HCT116 (cell line): ENCODE data around the gene PSORS1C1. TPM values are rescaled to one million over a fixed set of nuclear protein-coding genes. Genes with fewer than 3 reads are reported as not detected.

Experiments
- ATAC-seq: fragments of 200-7000 bp; cut with Tn5 transposase; 2 replicates; pipeline ENCODE4 v1.9.1; 2020; ENCODE audit warnings: mild to moderate bottlenecking, moderate library complexity
- BruUV-seq: library from RNA; stranded (reverse); fragments of 400-500 nt; replicated peaks from 2 replicates; lab custom pipeline; 2021; lab: Mats Ljungman, UMichigan
- CTCF ChIA-PET: fragments of 300-600 bp; sonication (Branson Sonifier 250); formaldehyde crosslinking; loops from one replicate; lab custom pipeline; 2021; ENCODE audit warnings: antibody characterized with exemption; lab: Charles Lee
- POLR2A ChIA-PET: fragments of 300-600, 350-600 bp; sonication (Branson Sonifier 250); formaldehyde crosslinking; loops from one replicate; lab custom pipeline; 2021; ENCODE audit warnings: antibody characterized with exemption; lab: Charles Lee
- RAD21 ChIA-PET, 2 experiments: fragments of 300-600 bp; sonication (Branson Sonifier 250); formaldehyde crosslinking; loops; one replicate each; lab custom pipeline; 2023; ENCODE audit warnings: low total read pairs in 2 of 2; ENCODE audit not compliant: uncharacterized antibody in 2 of 2, unreplicated experiment in 2 of 2, low non-redundant PET in 1 of 2; lab: Charles Lee
- DNase-seq: peaks from one replicate; pipeline ENCODE4 v3.0.0-alpha.2; 2010; ENCODE audit warnings: low read depth, low spot score
- H2AFZ ChIP-seq: fragments of 200-600 bp; shearing (Covaris generic), sonication (generic); 2 replicates; pipeline ENCODE4 v1.6.1; 2017; ENCODE audit warnings: low read depth, mixed run types, mixed read lengths, antibody characterized with exemption, low read length; ENCODE audit not compliant: poor library complexity, severe bottlenecking
- H3K27ac ChIP-seq: 2 replicates; pipeline ENCODE4 v1.5.1; 2012; ENCODE audit warnings: low read depth, low read length
- H3K27me3 ChIP-seq: fragments of 200-600 bp; sonication (generic); 2 replicates; pipeline ENCODE4 v1.6.1; 2016; ENCODE audit warnings: mixed run types, low read length, mixed read lengths; ENCODE audit not compliant: insufficient read depth
- H3K36me3 ChIP-seq, 2 experiments: fragments of 200-500 bp in 1 of 2; fragments of 200-600 bp in 1 of 2; sonication (Bioruptor generic) in 1 of 2; sonication (generic) in 1 of 2; 2 replicates each; pipeline versions ENCODE4 v1.5.1 to v1.6.1; 2014 to 2016; ENCODE audit warnings: low read length in 2 of 2, inconsistent platforms in 1 of 2, mixed read lengths in 1 of 2, mixed run types in 1 of 2; ENCODE audit not compliant: insufficient read depth in 2 of 2, control insufficient read depth in 1 of 2
- H3K4me1 ChIP-seq, 2 experiments: fragments of 200-600 bp in 1 of 2; sonication (generic) in 1 of 2; 2 replicates each; pipeline versions ENCODE4 v1.5.1 to v1.6.1; 2012 to 2017; ENCODE audit warnings: low read length in 2 of 2, inconsistent platforms in 1 of 2, mild to moderate bottlenecking in 1 of 2, mixed read lengths in 1 of 2, mixed run types in 1 of 2, moderate library complexity in 1 of 2; ENCODE audit not compliant: insufficient read depth in 2 of 2, control insufficient read depth in 1 of 2
- H3K4me2 ChIP-seq: fragments of 200-600 bp; sonication (generic); 2 replicates; pipeline ENCODE4 v1.6.1; 2017; ENCODE audit warnings: mixed run types, low read length, mixed read lengths
- H3K4me3 ChIP-seq, 2 experiments: fragments of 200-600 bp in 1 of 2; sonication (generic) in 1 of 2; replicated peaks in 1 of 2; 2 replicates each; pipeline ENCODE4 v1.5.1; 2011 to 2016; ENCODE audit warnings: low read length in 2 of 2, control low read depth in 1 of 2, low read depth in 1 of 2, mild to moderate bottlenecking in 1 of 2, mixed read lengths in 1 of 2, mixed run types in 1 of 2
- H3K79me2 ChIP-seq: fragments of 200-600 bp; sonication (generic); 2 replicates; pipeline ENCODE4 v1.6.1; 2017; ENCODE audit warnings: mild to moderate bottlenecking, mixed run types, low read length, moderate library complexity, mixed read lengths; ENCODE audit not compliant: insufficient read depth
- H3K9ac ChIP-seq: fragments of 200-600 bp; sonication (generic); 2 replicates; pipeline ENCODE4 v1.6.1; 2016; ENCODE audit warnings: low read length, mixed read lengths
- H3K9me2 ChIP-seq: fragments of 200-600 bp; sonication (generic), shearing (Covaris generic); 2 replicates; pipeline ENCODE4 v1.6.1; 2017; ENCODE audit warnings: mixed run types, mild to moderate bottlenecking, moderate library complexity; ENCODE audit not compliant: insufficient read depth
- H3K9me3 ChIP-seq, 2 experiments: fragments of 200-500 bp in 1 of 2; fragments of 200-600 bp in 1 of 2; sonication (Bioruptor generic) in 1 of 2; sonication (generic) in 1 of 2; 2 replicates each; pipeline ENCODE4 v1.6.1; 2014 to 2017; ENCODE audit warnings: low read length in 2 of 2, mixed read lengths in 2 of 2, inconsistent platforms in 1 of 2, low read depth in 1 of 2, mild to moderate bottlenecking in 1 of 2, mixed run types in 1 of 2, moderate library complexity in 1 of 2; ENCODE audit not compliant: control insufficient read depth in 1 of 2, insufficient read depth in 1 of 2
- H4K20me1 ChIP-seq: fragments of 200-600 bp; sonication (generic), shearing (Covaris generic); 2 replicates; pipeline ENCODE4 v1.6.1; 2017; ENCODE audit warnings: mixed run types, mild to moderate bottlenecking, moderate library complexity; ENCODE audit not compliant: insufficient read depth
- EZH2 ChIP-seq: fragments of 200-600 bp; sonication (generic); IDR thresholded peaks from 2 replicates; pipeline ENCODE4 v1.6.1; 2017; ENCODE audit warnings: antibody characterized with exemption, mixed run types
- FOSL1 ChIP-seq: IDR thresholded peaks from 2 replicates; pipeline ENCODE4 v1.6.1; 2012; ENCODE audit warnings: low read depth
- POLR2A ChIP-seq: IDR thresholded peaks from 2 replicates; pipeline ENCODE4 v1.7.0; 2011; ENCODE audit warnings: borderline replicate concordance; ENCODE audit not compliant: insufficient read depth, insufficient read length; ENCODE audit errors: extremely low read depth
- POLR2AphosphoS5 ChIP-seq: IDR thresholded peaks from 2 replicates; pipeline ENCODE4 v1.6.1; 2011; ENCODE audit warnings: mild to moderate bottlenecking, low read depth, low read length, moderate library complexity
- SRF ChIP-seq: IDR thresholded peaks from 2 replicates; pipeline ENCODE4 v1.6.1; 2012; ENCODE audit warnings: low read depth
- intact Hi-C: fragments of 100-400 bp; cut with micrococcal nuclease; formaldehyde crosslinking; loops from 2 replicates; pipeline ENCODE4 v1.10.0; 2022
- total RNA-seq: library from RNA; stranded (reverse); gene quantifications from one replicate; pipeline ENCODE4 v1.2.1, GENCODE V29; 2021; ENCODE audit not compliant: unreplicated experiment

PSORS1C1 gene
- total RNA-seq, 1 experiment from 2014 or later: 9.8 TPM

GRCh38 chr6:31125586-31126363 lies 11.2 kb downstream of the PSORS1C1 start (continued):
- TF ChIP-seq SRF: no peak
- TF ChIP-seq, all 23 proteins: peak for 0

GRCh38 chr6:31126396-31127175 lies 12.0 kb downstream of the PSORS1C1 start:
- ATAC-seq: no peak
- CTCF ChIA-PET: interaction anchor here (0.7 to 1.3 kb wide), 3 partner anchors 12 to 84 kb away, joined by 3 read pairs; partner anchors contain the start of gene PSORS1C1
- no peak overlapping the region for H3K27ac ChIP-seq
- DNase-seq: no peak
- no peaks in the 10 kb centered on the region for H3K9me2 ChIP-seq
- H3K9ac ChIP-seq: no peak overlapping the region
- TF ChIP-seq EZH2: no peak
- no peak for TF ChIP-seq POLR2AphosphoS5
- TF ChIP-seq POLR2A: no peak
- TF ChIP-seq FOSL1: no peak
- H4K20me1 ChIP-seq: no peaks in the 10 kb centered on the region
- H3K4me3 ChIP-seq: no peak overlapping the region
- no peak overlapping the region for H3K4me2 ChIP-seq
- no peak overlapping the region for H2AFZ ChIP-seq
- intact Hi-C loops: no loop called here
- no peaks in the 10 kb centered on the region for H3K79me2 ChIP-seq
- H3K4me1 ChIP-seq: peaks cover 41 to 55% of the 10 kb centered on the region in 2 experiments
- no peaks in the 10 kb centered on the region for H3K9me3 ChIP-seq
- no peaks in the 10 kb centered on the region for H3K27me3 ChIP-seq
- no peaks in the 10 kb centered on the region for H3K36me3 ChIP-seq
- no TSS peak for BruUV-seq
- POLR2A ChIA-PET: interaction anchor here (1.4 to 1.6 kb wide), 2 partner anchors 10 to 12 kb away, joined by 4 to 5 read pairs; partner anchors contain the start of gene PSORS1C1
- RAD21 ChIA-PET: no interaction called here
